ENCODE measurements around the gene BMS1.

DNA sequence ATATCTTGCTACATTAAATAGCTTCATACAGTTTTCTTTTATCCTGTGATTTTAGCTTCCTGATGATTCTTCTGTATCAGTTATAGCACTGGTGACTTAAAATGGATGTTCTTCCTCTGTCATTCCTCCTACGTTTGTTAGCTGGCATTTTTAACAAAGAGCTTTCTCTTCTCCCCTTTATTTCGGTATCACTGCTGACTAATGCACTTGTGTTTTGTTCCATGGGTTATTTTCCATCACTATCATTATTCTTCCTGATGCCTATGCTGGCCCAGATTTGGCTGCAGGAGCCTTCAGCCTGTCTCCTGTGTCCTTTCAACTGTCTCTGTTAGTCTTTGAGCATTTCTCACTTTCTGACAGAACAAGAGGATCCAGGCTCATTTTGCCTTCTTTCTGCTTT is 13.1 kb downstream of the BMS1 start:
- TF ChIP-seq, protein P1, sequence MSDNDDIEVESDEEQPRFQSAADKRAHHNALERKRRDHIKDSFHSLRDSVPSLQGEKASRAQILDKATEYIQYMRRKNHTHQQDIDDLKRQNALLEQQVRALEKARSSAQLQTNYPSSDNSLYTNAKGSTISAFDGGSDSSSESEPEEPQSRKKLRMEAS (IDR thresholded peaks at IDR 0.05; ENCODE audit: low read depth): no peak
- TF ChIP-seq POLR2AphosphoS5 (IDR thresholded peaks at IDR 0.05; ENCODE audit: low read depth, low read length): no peak
- TF ChIP-seq, protein P2, sequence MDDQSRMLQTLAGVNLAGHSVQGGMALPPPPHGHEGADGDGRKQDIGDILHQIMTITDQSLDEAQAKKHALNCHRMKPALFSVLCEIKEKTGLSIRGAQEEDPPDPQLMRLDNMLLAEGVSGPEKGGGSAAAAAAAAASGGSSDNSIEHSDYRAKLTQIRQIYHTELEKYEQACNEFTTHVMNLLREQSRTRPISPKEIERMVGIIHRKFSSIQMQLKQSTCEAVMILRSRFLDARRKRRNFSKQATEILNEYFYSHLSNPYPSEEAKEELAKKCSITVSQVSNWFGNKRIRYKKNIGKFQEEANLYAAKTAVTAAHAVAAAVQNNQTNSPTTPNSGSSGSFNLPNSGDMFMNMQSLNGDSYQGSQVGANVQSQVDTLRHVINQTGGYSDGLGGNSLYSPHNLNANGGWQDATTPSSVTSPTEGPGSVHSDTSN (IDR thresholded peaks at IDR 0.05): no peak
- TF ChIP-seq, protein P3, sequence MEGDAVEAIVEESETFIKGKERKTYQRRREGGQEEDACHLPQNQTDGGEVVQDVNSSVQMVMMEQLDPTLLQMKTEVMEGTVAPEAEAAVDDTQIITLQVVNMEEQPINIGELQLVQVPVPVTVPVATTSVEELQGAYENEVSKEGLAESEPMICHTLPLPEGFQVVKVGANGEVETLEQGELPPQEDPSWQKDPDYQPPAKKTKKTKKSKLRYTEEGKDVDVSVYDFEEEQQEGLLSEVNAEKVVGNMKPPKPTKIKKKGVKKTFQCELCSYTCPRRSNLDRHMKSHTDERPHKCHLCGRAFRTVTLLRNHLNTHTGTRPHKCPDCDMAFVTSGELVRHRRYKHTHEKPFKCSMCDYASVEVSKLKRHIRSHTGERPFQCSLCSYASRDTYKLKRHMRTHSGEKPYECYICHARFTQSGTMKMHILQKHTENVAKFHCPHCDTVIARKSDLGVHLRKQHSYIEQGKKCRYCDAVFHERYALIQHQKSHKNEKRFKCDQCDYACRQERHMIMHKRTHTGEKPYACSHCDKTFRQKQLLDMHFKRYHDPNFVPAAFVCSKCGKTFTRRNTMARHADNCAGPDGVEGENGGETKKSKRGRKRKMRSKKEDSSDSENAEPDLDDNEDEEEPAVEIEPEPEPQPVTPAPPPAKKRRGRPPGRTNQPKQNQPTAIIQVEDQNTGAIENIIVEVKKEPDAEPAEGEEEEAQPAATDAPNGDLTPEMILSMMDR (IDR thresholded peaks at IDR 0.05): no peak
- TF ChIP-seq CHD2 (IDR thresholded peaks at IDR 0.05; ENCODE audit: low read length, partially characterized antibody): no peak
- no peak for TF ChIP-seq FOSL2 (IDR thresholded peaks at IDR 0.05; ENCODE audit: borderline replicate concordance, low read depth)
- no peak for TF ChIP-seq SIN3A (IDR thresholded peaks at IDR 0.05; ENCODE audit: borderline replicate concordance, low read depth, low read length)
- no peak for TF ChIP-seq YY1 (IDR thresholded peaks at IDR 0.05; ENCODE audit: low read depth)
